Body of pancreas (tissue), 4 donors: ENCODE measurements around the gene CLBA1. TPM values are rescaled to one million over a fixed set of nuclear protein-coding genes. Genes with fewer than 3 reads are reported as not detected.
A peak's percentile ranks its signal among the peaks of the same experiment; 100 is the strongest.

Experiments
- ATAC-seq: fragments of 150-250 bp; one replicate; pipeline ENCODE4 v1.9.1; 2016
- DNase-seq, 4 donors: peaks; one replicate each; pipeline ENCODE4 v3.0.0-alpha.2; 2019
- H3K27ac ChIP-seq, 4 donors: fragments of 200-600 bp; sonication (generic); 1 replicate in 3 of 4; 2 replicates in 1 of 4; pipeline versions ENCODE4 v1.5.1 to v1.6.1; 2016 to 2019; ENCODE audit warnings: mild to moderate bottlenecking in 1 of 4, mixed read lengths in 1 of 4, moderate library complexity in 1 of 4
- H3K27me3 ChIP-seq, 2 donors: fragments of 200-600 bp; sonication (generic); one replicate each; pipeline ENCODE4 v1.6.0; 2016; ENCODE audit warnings: mild to moderate bottlenecking in 1 of 2
- H3K36me3 ChIP-seq, 2 donors: fragments of 200-600 bp; sonication (generic); replicated peaks in 1 of 2; 2 replicates each; pipeline ENCODE4 v1.5.1; 2016; ENCODE audit warnings: low read depth in 2 of 2; ENCODE audit not compliant: insufficient read depth in 1 of 2
- H3K4me1 ChIP-seq: fragments of 200-600 bp; sonication (generic); one replicate; pipeline ENCODE4 v1.6.0; 2016
- H3K4me3 ChIP-seq, 2 donors: fragments of 200-600 bp; sonication (generic); 1 replicate in 1 of 2; 2 replicates in 1 of 2; pipeline ENCODE4 v1.5.1; 2016 to 2019
- H3K9me3 ChIP-seq, 3 donors: fragments of 200-600 bp; sonication (generic); 1 replicate in 2 of 3; 2 replicates in 1 of 3; pipeline ENCODE4 v1.5.1; 2016
- CTCF ChIP-seq, 7 experiments: fragments of 450-650 bp in 4 of 7; fragments of 200-600 bp in 3 of 7; sonication (generic) in 3 of 7; IDR thresholded peaks; one replicate each; pipeline ENCODE4 v1.5.1; 2016 to 2019; ENCODE audit warnings: antibody characterized with exemption in 7 of 7
- POLR2A ChIP-seq, 3 donors: fragments of 450-650 bp; IDR thresholded peaks; one replicate each; pipeline ENCODE4 v1.6.1; 2016; ENCODE audit warnings: antibody characterized with exemption in 3 of 3, mild to moderate bottlenecking in 2 of 3
- WGBS, 2 donors: methylation state at CpG; one replicate each; pipeline ENCODE4 v1.1.5; 2017; 5-methylcytosine and 5-hydroxymethylcytosine counted together
- intact Hi-C: fragments of 100-400 bp; cut with DNase I; formaldehyde crosslinking; loops from one replicate; pipeline ENCODE4 v1.15.1; 2023
- total RNA-seq, 2 donors: library from RNA; depleted of rRNA; stranded (reverse); fragments of >200 nt; gene quantifications; one replicate each; pipeline ENCODE4 v1.1.0, GENCODE V29; 2016

Gene CLBA1
- total RNA-seq, 2 donors from 2014 or later, result 8.6 to 21.1 TPM

- Histone ChIP-seq H3K9me3 (no peaks in the 10 kb centered on the region), H3K4me3 (no peak overlapping the region), H3K4me1 (peaks cover 18% of the 10 kb centered on the region), H3K27me3 (no peaks in the 10 kb centered on the region), H3K36me3 (no peaks in the 10 kb centered on the region), H3K27ac (no peak overlapping the region)
- no peak for ATAC-seq
- no peak for DNase-seq
- intact Hi-C loops, result no loop called here
- TF ChIP-seq CTCF (IDR thresholded peaks at IDR 0.05) (no peak), POLR2A (IDR thresholded peaks at IDR 0.05) (no peak)
- 69 to 71% methylated on average over 8 to 9 of the region's 9 CpGs for WGBS, 2 donors
These were observed 19.2 kb upstream of the CLBA1 start for GRCh38 chr14:104966261-104966865.

- TF ChIP-seq CTCF (IDR thresholded peaks at IDR 0.05) (no peak), POLR2A (IDR thresholded peaks at IDR 0.05) (no peak)
- DNase-seq (no peak), ATAC-seq (no peak)
- no peak overlapping the region for H3K4me3 ChIP-seq
- intact Hi-C loops, result no loop called here
- no peaks in the 10 kb centered on the region for H3K27me3 ChIP-seq
- no peaks in the 10 kb centered on the region for H3K36me3 ChIP-seq
- H3K9me3 ChIP-seq, result no peaks in the 10 kb centered on the region
- H3K4me1 ChIP-seq, result peaks cover 23% of the 10 kb centered on the region
- WGBS, 2 donors, result 52 to 58% methylated on average over 3 to 8 of the region's 8 CpGs
- H3K27ac ChIP-seq, result no peak overlapping the region
These were observed 18.6 kb upstream of the CLBA1 start for GRCh38 chr14:104966981-104967385.

- DNase-seq, result peak in 1 of 4 donors; percentile 17
- H3K27ac ChIP-seq, result peak overlapping the region in 2 of 4 donors; percentile 5 to 25
- no peaks in the 10 kb centered on the region for H3K9me3 ChIP-seq
- peaks cover 29% of the 10 kb centered on the region for H3K4me1 ChIP-seq
- WGBS, 2 donors, result 12 to 32% methylated on average over 13 to 33 of the region's 36 CpGs
- TF ChIP-seq POLR2A (IDR thresholded peaks at IDR 0.05), result no peak
- no peak for TF ChIP-seq CTCF (IDR thresholded peaks at IDR 0.05)
- H3K27me3 ChIP-seq, result no peaks in the 10 kb centered on the region
- peak; percentile 41 for ATAC-seq
- H3K4me3 ChIP-seq, result no peak overlapping the region
- H3K36me3 ChIP-seq, result no peaks in the 10 kb centered on the region
- intact Hi-C loops, result no loop called here
These were observed 18.0 kb upstream of the CLBA1 start for GRCh38 chr14:104967386-104968152.

GRCh38 chr14:104968153-104968527, 17.4 kb upstream of the CLBA1 start:
- Histone ChIP-seq H3K27ac (peak overlapping the region in 2 of 4 donors; percentile 5 to 25), H3K4me1 (peaks cover 35% of the 10 kb centered on the region), H3K4me3 (no peak overlapping the region), H3K27me3 (no peaks in the 10 kb centered on the region), H3K36me3 (no peaks in the 10 kb centered on the region), H3K9me3 (no peaks in the 10 kb centered on the region)
- 29 to 46% methylated on average over 4 to 12 of the region's 12 CpGs for WGBS, 2 donors
- intact Hi-C loops, result no loop called here
- peak in 3 of 4 donors; percentile 39 to 54 (median 44) for DNase-seq
- TF ChIP-seq CTCF (IDR thresholded peaks at IDR 0.05), result no peak
- peak; percentile 24 for ATAC-seq
